Tibial nerve (tissue), 4 donors: ENCODE results near the gene RACK1. TPM values are rescaled to one million over a fixed set of nuclear protein-coding genes. Genes with fewer than 3 reads are reported as not detected.

Experiments used
- DNase-seq, 2 donors: peaks; one replicate each; pipeline ENCODE4 v3.0.0-alpha.2; 2019; ENCODE audit warnings: low spot score in 2 of 2
- H3K27ac ChIP-seq, 4 donors: fragments of 200-600 bp; sonication (generic) in 3 of 4; one replicate each; pipeline ENCODE4 v1.5.1; 2017 to 2019; ENCODE audit warnings: mild to moderate bottlenecking in 1 of 4
- H3K27me3 ChIP-seq, 2 donors: fragments of 200-600 bp; sonication (generic) in 1 of 2; one replicate each; pipeline versions ENCODE4 v1.5.1 to v1.6.0; 2017 to 2019
- H3K36me3 ChIP-seq, 3 donors: fragments of 200-600 bp; sonication (generic); one replicate each; pipeline ENCODE4 v1.5.1; 2018 to 2019
- H3K4me1 ChIP-seq, 4 donors: fragments of 200-600 bp; sonication (generic) in 3 of 4; one replicate each; pipeline ENCODE4 v1.5.1; 2017 to 2019
- H3K4me3 ChIP-seq, 4 donors: fragments of 200-600 bp; sonication (generic) in 3 of 4; one replicate each; pipeline ENCODE4 v1.5.1; 2017 to 2019; ENCODE audit warnings: mild to moderate bottlenecking in 1 of 4, moderate library complexity in 1 of 4
- H3K9me3 ChIP-seq, 4 donors: fragments of 200-600 bp; sonication (generic) in 3 of 4; one replicate each; pipeline ENCODE4 v1.5.1; 2017 to 2019
- CTCF ChIP-seq, 5 experiments: fragments of 200-600 bp in 3 of 5; fragments of 450-650 bp in 2 of 5; sonication (generic) in 3 of 5; IDR thresholded peaks; one replicate each; pipeline ENCODE4 v1.5.1; 2016 to 2019; ENCODE audit warnings: antibody characterized with exemption in 5 of 5, mild to moderate bottlenecking in 3 of 5, moderate library complexity in 2 of 5
- EP300 ChIP-seq, 2 donors: sonication (generic); formaldehyde crosslinking; IDR thresholded peaks; one replicate each; pipeline ENCODE4 v1.6.1; 2017; ENCODE audit warnings: antibody characterized with exemption in 2 of 2, mild to moderate bottlenecking in 1 of 2
- POLR2A ChIP-seq, 2 donors: fragments of 450-650 bp; IDR thresholded peaks; one replicate each; pipeline ENCODE4 v1.6.1; 2017; ENCODE audit warnings: antibody characterized with exemption in 2 of 2, mild to moderate bottlenecking in 2 of 2, moderate library complexity in 2 of 2
- WGBS, 2 donors: methylation state at CpG; one replicate each; pipeline ENCODE4 v1.1.5; 2018; 5-methylcytosine and 5-hydroxymethylcytosine counted together
- total RNA-seq, 4 donors: library from RNA; depleted of rRNA; stranded (reverse); fragments of >200 nt; gene quantifications; one replicate each; pipeline ENCODE4 v1.1.0, GENCODE V29; 2016

RACK1 gene
- total RNA-seq, 4 donors from 2014 or later: 1,722 to 2,174 (median 1,870) TPM

- H3K27me3 ChIP-seq: no peaks in the 10 kb centered on the region
- H3K4me1 ChIP-seq: peaks cover 0 to 35% (median 13%) of the 10 kb centered on the region in 4 donors
- no peaks in the 10 kb centered on the region for H3K9me3 ChIP-seq
- peak overlapping the region in 1 of 4 donors; percentile 83 for H3K4me3 ChIP-seq
- H3K27ac ChIP-seq: peak overlapping the region in 3 of 4 donors; percentile 83 to 92 (median 92)
- H3K36me3 ChIP-seq: no peaks in the 10 kb centered on the region
- TF ChIP-seq POLR2A (IDR thresholded peaks at IDR 0.05) (no peak), CTCF (IDR thresholded peaks at IDR 0.05) (no peak), EP300 (IDR thresholded peaks at IDR 0.05) (no peak)
- 36 to 42% methylated on average over 3 of the region's 3 CpGs for WGBS, 2 donors
- no peak for DNase-seq
These were observed 35.8 kb downstream of the RACK1 start for GRCh38 chr5:181207960-181208253.

- no peaks in the 10 kb centered on the region for H3K9me3 ChIP-seq
- TF ChIP-seq POLR2A (IDR thresholded peaks at IDR 0.05) (no peak), EP300 (IDR thresholded peaks at IDR 0.05) (peak in 1 of 2 donors; percentile 43), CTCF (IDR thresholded peaks at IDR 0.05) (peak in 1 of 5 experiments; percentile 8)
- no peaks in the 10 kb centered on the region for H3K27me3 ChIP-seq
- peaks cover 0 to 37% (median 13%) of the 10 kb centered on the region in 4 donors for H3K4me1 ChIP-seq
- H3K4me3 ChIP-seq: peak overlapping the region; percentile 59 to 83 (median 68)
- 1 to 3% methylated on average over 36 of the region's 36 CpGs for WGBS, 2 donors
- DNase-seq: peak; percentile 71 to 87
- H3K36me3 ChIP-seq: no peaks in the 10 kb centered on the region
- H3K27ac ChIP-seq: peak overlapping the region; percentile 83 to 92 (median 90)
These were observed 36.3 kb downstream of the RACK1 start for GRCh38 chr5:181207214-181207959.

GRCh38 chr5:181205761-181206649 lies 37.7 kb downstream of the RACK1 start:
- Histone ChIP-seq H3K36me3 (no peaks in the 10 kb centered on the region), H3K4me3 (peak overlapping the region; percentile 61 to 83 (median 72)), H3K9me3 (no peaks in the 10 kb centered on the region), H3K4me1 (peaks cover 0 to 37% (median 13%) of the 10 kb centered on the region in 4 donors), H3K27ac (peak overlapping the region; percentile 22 to 92 (median 88)), H3K27me3 (no peaks in the 10 kb centered on the region)
- TF ChIP-seq EP300 (IDR thresholded peaks at IDR 0.05): no peak
- no peak for TF ChIP-seq POLR2A (IDR thresholded peaks at IDR 0.05)
- TF ChIP-seq CTCF (IDR thresholded peaks at IDR 0.05): no peak
- WGBS, 2 donors: 27 to 28% methylated on average over 37 of the region's 37 CpGs
- no peak for DNase-seq

GRCh38 chr5:181204826-181205760 lies 38.6 kb downstream of the RACK1 start, which contains the start of gene TRIM7:
Gene TRIM7 (minus strand): TSS chr5:181205196. CDS start chr5:181205110, 86 bp downstream.
- H3K4me1 ChIP-seq: peaks cover 0 to 37% (median 13%) of the 10 kb centered on the region in 4 donors
- no peaks in the 10 kb centered on the region for H3K9me3 ChIP-seq
- WGBS, 2 donors: 2 to 4% methylated on average over 49 to 51 of the region's 94 CpGs
- no peak for DNase-seq
- H3K27me3 ChIP-seq: no peaks in the 10 kb centered on the region
- H3K36me3 ChIP-seq: no peaks in the 10 kb centered on the region
- peak within 1 kb of the TSS; percentile 61 to 83 (median 72) for H3K4me3 ChIP-seq
- no peak for TF ChIP-seq EP300 (IDR thresholded peaks at IDR 0.05)
- no peak for TF ChIP-seq POLR2A (IDR thresholded peaks at IDR 0.05)
- TF ChIP-seq CTCF (IDR thresholded peaks at IDR 0.05): no peak
- peak within 1 kb of the TSS; percentile 9 to 92 (median 58) for H3K27ac ChIP-seq
